Activated CD4-positive, CD25-positive, alpha-beta regulatory T cell treated with anti-CD3 and anti-CD28 coated beads, Interleukin-2, amount 50 U/mL, for 16 hours (primary cell): ENCODE data around the gene NLRP8.
"Not testable (repeated sequence)": the region's sequence is repeated elsewhere in the genome, so short reads cannot be mapped to it uniquely, and the experiment has no call there.

Experiments used
- DNase-seq: peaks from one replicate; pipeline ENCODE4 v3.0.0-alpha.2; 2020; ENCODE audit warnings: low read depth, low spot score

Gene NLRP8

GRCh38 chr19:55947532-55947931, at the start of gene NLRP8:
NLRP8 (plus strand) TSS chr19:55947832.
- DNase-seq: no peak

- DNase-seq: no peak
Observed at GRCh38 chr19:55898911-55899310, 48.7 kb upstream of the NLRP8 start.

- DNase-seq: no peak
Observed at GRCh38 chr19:55901369-55902079, 46.1 kb upstream of the NLRP8 start.

- DNase-seq: no peak
Observed at GRCh38 chr19:55902080-55902751, 45.4 kb upstream of the NLRP8 start.

GRCh38 chr19:55907286-55907685, 40.3 kb upstream of the NLRP8 start:
- no peak for DNase-seq

GRCh38 chr19:55907746-55908145, 39.9 kb upstream of the NLRP8 start:
- DNase-seq: no peak

GRCh38 chr19:55909801-55910200, 37.8 kb upstream of the NLRP8 start:
- no peak for DNase-seq

- DNase-seq: no peak
Observed at GRCh38 chr19:55912916-55913315, 34.7 kb upstream of the NLRP8 start.

- no peak for DNase-seq
Observed at GRCh38 chr19:55913643-55914268, 33.9 kb upstream of the NLRP8 start.

- DNase-seq: no peak
Observed at GRCh38 chr19:55923556-55923955, 24.1 kb upstream of the NLRP8 start.

- no peak for DNase-seq
Observed at GRCh38 chr19:55927991-55928390, 19.6 kb upstream of the NLRP8 start.

- DNase-seq: not testable (repeated sequence)
Observed at GRCh38 chr19:55929258-55929657, 18.4 kb upstream of the NLRP8 start.

- no peak for DNase-seq
Observed at GRCh38 chr19:55930996-55931515, 16.6 kb upstream of the NLRP8 start.

- no peak for DNase-seq
Observed at GRCh38 chr19:55931936-55932386, 15.7 kb upstream of the NLRP8 start, which contains the start of gene NLRP13. NLRP13 (minus strand) TSS chr19:55932336; CDS start chr19:55932311, 25 bp downstream.

- no peak for DNase-seq
Observed at GRCh38 chr19:55935206-55935605, 12.4 kb upstream of the NLRP8 start.

- DNase-seq: no peak
Observed at GRCh38 chr19:55939206-55939605, 8.4 kb upstream of the NLRP8 start.

- no peak for DNase-seq
Observed at GRCh38 chr19:55940306-55940705, 7.3 kb upstream of the NLRP8 start.

- DNase-seq: not testable (repeated sequence)
Observed at GRCh38 chr19:55950566-55950965, 2.9 kb downstream of the NLRP8 start.

GRCh38 chr19:55956431-55956830, 8.8 kb downstream of the NLRP8 start:
- no peak for DNase-seq

GRCh38 chr19:55958356-55958755, 10.7 kb downstream of the NLRP8 start:
- DNase-seq: no peak

GRCh38 chr19:55959996-55960675, 12.5 kb downstream of the NLRP8 start:
- DNase-seq: no peak

GRCh38 chr19:55962186-55962585, 14.6 kb downstream of the NLRP8 start:
- no peak for DNase-seq
